Measurements from ENCODE around the gene PNLIP. TPM values are rescaled to one million over a fixed set of nuclear protein-coding genes. Genes with fewer than 3 reads are reported as not detected.

The PNLIP gene
- total and polyA plus RNA-seq, 12 donors: 0.16 to 2.2 (median 0.90) TPM; not detected in 4

- no peak for DNase-seq
- Histone ChIP-seq H3K27me3 (no peaks in the 10 kb centered on the region), H3K4me3 (no peak overlapping the region), H3K27ac (no peak overlapping the region), H3K36me3 (replicated peaks in 1 of 2) (no peaks in the 10 kb centered on the region), H3K9me3 (replicated peaks in 1 of 3) (no peaks in the 10 kb centered on the region), H3K4me1 (replicated peaks in 1 of 2) (no peaks in the 10 kb centered on the region)
- no peak for TF ChIP-seq POLR2A (IDR thresholded peaks at IDR 0.05)
- no peak for TF ChIP-seq CTCF (IDR thresholded peaks at IDR 0.05)
- WGBS, 4 donors: 79 to 84% (median 81%) methylated on average over 8 to 10 of the region's 10 CpGs
- intact Hi-C loops (cut with DNase I): no loop called here
These were observed 57.1 kb downstream of the PNLIP start for GRCh38 chr10:116602648-116603400.

- DNase-seq: no peak
- Histone ChIP-seq H3K36me3 (replicated peaks in 1 of 2) (no peaks in the 10 kb centered on the region), H3K27ac (no peak overlapping the region), H3K4me3 (no peak overlapping the region), H3K27me3 (no peaks in the 10 kb centered on the region), H3K4me1 (replicated peaks in 1 of 2) (no peaks in the 10 kb centered on the region), H3K9me3 (replicated peaks in 1 of 3) (no peaks in the 10 kb centered on the region)
- TF ChIP-seq POLR2A (IDR thresholded peaks at IDR 0.05) (no peak), CTCF (IDR thresholded peaks at IDR 0.05) (no peak)
- WGBS, 4 donors: 72 to 81% (median 73%) methylated on average over 8 of the region's 8 CpGs
- intact Hi-C loops (cut with DNase I): no loop called here
These were observed 60.3 kb downstream of the PNLIP start for GRCh38 chr10:116606061-116606483.

GRCh38 chr10:116607336-116607735 lies 61.6 kb downstream of the PNLIP start:
- Histone ChIP-seq H3K9me3 (replicated peaks in 1 of 3) (no peaks in the 10 kb centered on the region), H3K27me3 (no peaks in the 10 kb centered on the region), H3K27ac (no peak overlapping the region), H3K4me3 (no peak overlapping the region), H3K36me3 (replicated peaks in 1 of 2) (no peaks in the 10 kb centered on the region), H3K4me1 (replicated peaks in 1 of 2) (no peaks in the 10 kb centered on the region)
- no peak for DNase-seq
- TF ChIP-seq POLR2A (IDR thresholded peaks at IDR 0.05) (no peak), CTCF (IDR thresholded peaks at IDR 0.05) (no peak)
- WGBS, 4 donors: 81 to 84% (median 83%) methylated on average over 6 of the region's 6 CpGs
- intact Hi-C loops (cut with DNase I): no loop called here

- H3K9me3 ChIP-seq (replicated peaks in 1 of 3): no peaks in the 10 kb centered on the region
- H3K4me3 ChIP-seq: peak overlapping the region in 1 of 4 donors; percentile 44
- intact Hi-C loops (cut with DNase I): no loop called here
These were observed 63.2 kb downstream of the PNLIP start for GRCh38 chr10:116608686-116609594.

More at GRCh38 chr10:116608686-116609594, 63.2 kb downstream of the PNLIP start:
- DNase-seq: no peak
- Histone ChIP-seq H3K36me3 (replicated peaks in 1 of 2) (no peaks in the 10 kb centered on the region), H3K4me1 (replicated peaks in 1 of 2) (no peaks in the 10 kb centered on the region), H3K27me3 (no peaks in the 10 kb centered on the region), H3K27ac (no peak overlapping the region)
- WGBS, 4 donors: 44 to 79% (median 54%) methylated on average over 17 to 41 of the region's 41 CpGs
- TF ChIP-seq POLR2A (IDR thresholded peaks at IDR 0.05) (no peak), CTCF (IDR thresholded peaks at IDR 0.05) (no peak)

All from adrenal gland (tissue), 12 donors.